Astrocyte of the spinal cord (primary cell): ENCODE results near the gene ERAP2.

Experiments used
- DNase-seq: peaks from one replicate; pipeline ENCODE4 v3.0.0; 2011; ENCODE audit warnings: low read depth, low spot score
- H3K4me3 ChIP-seq: 2 replicates; pipeline ENCODE4 v1.5.1; 2011; ENCODE audit warnings: low read depth, mild to moderate bottlenecking, low read length, moderate library complexity
- CTCF ChIP-seq: IDR thresholded peaks from 2 replicates; pipeline ENCODE4 v1.5.1; 2012; ENCODE audit warnings: low read depth, mild to moderate bottlenecking, low read length, inconsistent platforms
- in situ Hi-C: cut with HindIII; loops from 2 replicates; pipeline ENCODE4 v1.10.0; 2017; ENCODE audit warnings: low sequenced_read_pairs

ERAP2 gene

GRCh38 chr5:96962540-96962991, 86.3 kb downstream of the ERAP2 start:
- TF ChIP-seq CTCF: no peak
- in situ Hi-C loops: no loop called here
- H3K4me3 ChIP-seq: no peak overlapping the region
- no peak for DNase-seq

GRCh38 chr5:96963267-96963666, 87.0 kb downstream of the ERAP2 start:
- peak; percentile 68 for DNase-seq
- TF ChIP-seq CTCF: no peak
- H3K4me3 ChIP-seq: no peak overlapping the region
- in situ Hi-C loops: no loop called here

- H3K4me3 ChIP-seq: no peak overlapping the region
- no peak for TF ChIP-seq CTCF
- no peak for DNase-seq
- in situ Hi-C loops: no loop called here
Measured at GRCh38 chr5:96966801-96967200, 90.5 kb downstream of the ERAP2 start.

GRCh38 chr5:96967400-96967799, 91.1 kb downstream of the ERAP2 start:
- in situ Hi-C loops: no loop called here
- H3K4me3 ChIP-seq: no peak overlapping the region
- no peak for TF ChIP-seq CTCF
- DNase-seq: no peak

GRCh38 chr5:96968074-96968473, 91.8 kb downstream of the ERAP2 start:
- no peak overlapping the region for H3K4me3 ChIP-seq
- in situ Hi-C loops: no loop called here
- DNase-seq: peak; percentile 63
- no peak for TF ChIP-seq CTCF

- no peak for DNase-seq
- in situ Hi-C loops: no loop called here
- TF ChIP-seq CTCF: no peak
- H3K4me3 ChIP-seq: no peak overlapping the region
Measured at GRCh38 chr5:96968614-96969013, 92.3 kb downstream of the ERAP2 start.
